NT2/D1 (cell line): ENCODE results near the gene ABCF2.

Experiments used
- SUZ12 ChIP-seq: IDR thresholded peaks from 2 replicates; pipeline ENCODE4 v1.6.1; 2011; ENCODE audit not compliant: insufficient read length, insufficient read depth; ENCODE audit errors: extremely low read depth
- YY1 ChIP-seq: IDR thresholded peaks from 2 replicates; pipeline ENCODE4 v1.6.1; 2011; ENCODE audit not compliant: insufficient read length, insufficient read depth

- TF ChIP-seq YY1 (no peak), SUZ12 (no peak)
Measured at GRCh38 chr7:151215396-151215795, 11.6 kb downstream of the ABCF2 start.
